ENCODE results near the gene PLEK. TPM values are rescaled to one million over a fixed set of nuclear protein-coding genes. Genes with fewer than 3 reads are reported as not detected.

PLEK gene
- polyA plus RNA-seq, 1 experiment: 0.06 TPM

DNA sequence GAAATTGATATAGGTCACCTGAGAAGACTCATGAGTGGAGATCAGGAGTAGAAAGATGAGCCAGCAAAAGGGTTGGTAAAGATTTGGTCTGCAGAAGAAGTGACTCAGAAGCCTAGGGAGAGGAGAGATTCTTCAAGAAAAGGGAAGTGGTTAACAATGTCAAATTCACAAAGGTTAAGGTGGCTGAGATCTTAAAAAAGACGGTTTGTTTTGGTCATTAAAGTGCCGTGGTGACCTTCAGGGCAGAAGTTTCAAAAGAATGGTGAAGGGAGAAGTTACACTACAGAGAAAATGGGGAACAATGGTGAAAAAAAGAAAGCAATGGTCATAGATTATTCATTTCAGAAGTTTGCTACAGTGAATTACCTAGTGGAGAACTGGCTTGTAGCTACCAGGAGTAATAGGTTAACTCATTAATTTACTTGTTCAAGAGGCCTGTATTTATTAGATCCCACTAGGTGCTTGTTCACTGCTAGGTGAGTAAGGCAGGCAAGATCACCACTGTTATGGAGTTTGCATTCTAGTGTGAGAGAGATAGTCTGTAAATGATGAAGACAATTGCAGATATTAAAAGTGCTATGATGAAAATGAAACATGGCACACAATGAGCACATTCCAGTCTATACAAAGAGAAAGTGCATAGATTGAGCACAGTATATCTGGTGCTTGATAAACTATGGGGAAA lies 59.0 kb downstream of the PLEK start:
- Histone ChIP-seq H3K4me3 (ENCODE audit: low read depth, low read length) (no peak overlapping the region), H3K9me3 (ENCODE audit: control insufficient read depth, insufficient read depth, low read length) (peaks cover 4% of the 10 kb centered on the region; the same call in 1 of the 2 replicates), H3K27ac (ENCODE audit: low read depth, low read length) (no peak overlapping the region), H3K27me3 (ENCODE audit: control insufficient read depth, insufficient read depth, low read length) (peaks cover 1% of the 10 kb centered on the region)
- ChIA-PET POLR2A (no interaction called here), CTCF (no interaction called here)
- DNase-seq (ENCODE audit: low read depth, low spot score): no peak
- TF ChIP-seq, protein P1, sequence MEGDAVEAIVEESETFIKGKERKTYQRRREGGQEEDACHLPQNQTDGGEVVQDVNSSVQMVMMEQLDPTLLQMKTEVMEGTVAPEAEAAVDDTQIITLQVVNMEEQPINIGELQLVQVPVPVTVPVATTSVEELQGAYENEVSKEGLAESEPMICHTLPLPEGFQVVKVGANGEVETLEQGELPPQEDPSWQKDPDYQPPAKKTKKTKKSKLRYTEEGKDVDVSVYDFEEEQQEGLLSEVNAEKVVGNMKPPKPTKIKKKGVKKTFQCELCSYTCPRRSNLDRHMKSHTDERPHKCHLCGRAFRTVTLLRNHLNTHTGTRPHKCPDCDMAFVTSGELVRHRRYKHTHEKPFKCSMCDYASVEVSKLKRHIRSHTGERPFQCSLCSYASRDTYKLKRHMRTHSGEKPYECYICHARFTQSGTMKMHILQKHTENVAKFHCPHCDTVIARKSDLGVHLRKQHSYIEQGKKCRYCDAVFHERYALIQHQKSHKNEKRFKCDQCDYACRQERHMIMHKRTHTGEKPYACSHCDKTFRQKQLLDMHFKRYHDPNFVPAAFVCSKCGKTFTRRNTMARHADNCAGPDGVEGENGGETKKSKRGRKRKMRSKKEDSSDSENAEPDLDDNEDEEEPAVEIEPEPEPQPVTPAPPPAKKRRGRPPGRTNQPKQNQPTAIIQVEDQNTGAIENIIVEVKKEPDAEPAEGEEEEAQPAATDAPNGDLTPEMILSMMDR (IDR thresholded peaks at IDR 0.05; ENCODE audit: low read depth, low read length): no peak

DNA sequence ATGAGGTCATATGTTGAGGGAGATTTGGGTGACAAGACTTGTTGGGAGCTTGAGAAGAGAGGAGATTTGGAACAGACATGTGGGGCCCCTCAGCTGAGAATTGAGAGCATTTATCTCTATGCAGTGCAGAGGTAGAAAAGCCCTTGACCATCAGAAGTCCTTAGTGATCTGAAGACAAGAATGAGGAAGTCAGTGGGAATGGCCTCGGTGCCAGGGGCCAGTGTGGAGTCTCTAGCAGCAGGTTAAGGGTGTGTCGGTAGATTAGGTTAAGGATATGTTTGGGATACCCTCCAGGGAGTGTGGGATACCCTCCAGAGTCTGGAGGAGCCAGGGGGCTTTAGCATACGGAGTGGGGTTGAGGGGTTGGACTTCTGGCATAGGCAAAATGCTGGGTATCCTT lies 60.4 kb downstream of the PLEK start:
- H3K27me3 ChIP-seq (ENCODE audit: control insufficient read depth, insufficient read depth, low read length): no peaks in the 10 kb centered on the region
- no peak for DNase-seq (ENCODE audit: low read depth, low spot score)
- H3K27ac ChIP-seq (ENCODE audit: low read depth, low read length): no peak overlapping the region
- TF ChIP-seq, protein P1 (IDR thresholded peaks at IDR 0.05; ENCODE audit: low read depth, low read length): no peak
- ChIA-PET POLR2A (no interaction called here), CTCF (no interaction called here)
- H3K4me3 ChIP-seq (ENCODE audit: low read depth, low read length): no peak overlapping the region
- H3K9me3 ChIP-seq (ENCODE audit: control insufficient read depth, insufficient read depth, low read length): peaks cover 4% of the 10 kb centered on the region; the same call in 1 of the 2 replicates

DNA sequence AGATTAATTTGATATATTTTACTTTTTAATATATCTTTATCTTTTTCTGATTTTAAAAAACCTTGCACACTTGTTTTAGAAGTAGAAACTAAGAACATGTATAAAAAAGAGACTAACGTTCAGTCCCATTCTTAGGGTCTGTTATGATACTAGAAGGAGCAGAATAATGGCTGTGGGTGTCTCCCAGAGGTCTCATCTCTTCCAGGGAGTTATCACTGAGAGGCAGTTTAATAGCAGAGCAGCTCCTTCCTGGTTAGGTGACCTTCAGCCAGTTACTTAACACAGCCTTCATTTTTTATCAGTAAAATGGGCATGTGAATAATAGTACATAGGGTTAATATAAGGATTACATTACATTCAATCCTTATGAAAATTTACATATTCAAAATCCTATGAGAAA lies 61.4 kb downstream of the PLEK start:
- CTCF ChIA-PET: interaction anchor here (0.8 to 1.7 kb wide), 2 partner anchors 15 to 69 kb away, joined by 3 to 9 read pairs; no protein-coding TSS in a partner anchor
- TF ChIP-seq, protein P1 (IDR thresholded peaks at IDR 0.05; ENCODE audit: low read depth, low read length): no peak
- no peak for DNase-seq (ENCODE audit: low read depth, low spot score)

DNA sequence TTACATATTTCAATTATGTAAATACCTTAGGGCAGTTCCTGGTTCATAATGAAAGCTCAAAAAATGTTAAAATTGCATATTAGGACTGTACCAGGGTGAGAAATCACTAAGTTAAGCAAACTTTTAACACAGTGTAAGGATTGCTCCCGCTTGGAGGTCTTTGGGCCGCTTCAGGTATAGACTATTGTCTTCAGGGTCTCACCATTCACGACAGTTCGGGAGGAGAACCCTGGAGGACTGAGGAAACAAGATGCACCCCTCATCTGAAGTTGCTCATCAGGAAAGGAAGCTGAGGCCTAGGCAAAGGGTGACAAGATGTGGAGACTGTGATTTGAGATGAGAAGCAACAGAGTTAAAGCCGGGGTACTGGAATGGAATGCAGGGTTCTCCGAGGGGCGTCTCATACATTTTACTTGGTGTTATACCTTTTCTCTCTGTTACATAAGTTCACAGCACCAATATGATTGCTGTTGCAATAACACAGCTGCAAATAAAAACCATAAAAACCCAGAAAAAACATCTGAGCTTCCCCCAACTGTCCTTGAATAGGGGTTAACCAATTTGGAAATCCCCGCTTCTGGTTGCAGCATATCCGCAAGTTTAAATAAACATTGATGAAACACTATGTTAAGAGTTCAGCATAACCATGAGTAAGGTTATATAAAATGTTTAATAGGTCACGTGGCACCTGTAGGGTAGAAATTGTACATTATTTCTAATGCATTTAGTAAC lies 61.9 kb downstream of the PLEK start:
- Histone ChIP-seq H3K9me3 (ENCODE audit: control insufficient read depth, insufficient read depth, low read length) (peaks cover 4% of the 10 kb centered on the region), H3K27ac (ENCODE audit: low read depth, low read length) (no peak overlapping the region), H3K27me3 (ENCODE audit: control insufficient read depth, insufficient read depth, low read length) (no peaks in the 10 kb centered on the region), H3K4me3 (ENCODE audit: low read depth, low read length) (no peak overlapping the region)
- TF ChIP-seq, protein P1 (IDR thresholded peaks at IDR 0.05; ENCODE audit: low read depth, low read length): no peak
- DNase-seq (ENCODE audit: low read depth, low spot score): peak; percentile 34
- ChIA-PET POLR2A (no interaction called here), CTCF (interaction anchor here (0.8 to 1.7 kb wide), 3 partner anchors 15 to 135 kb away, joined by 3 to 9 read pairs (median 3); no protein-coding TSS in a partner anchor)

More for the DNA sequence above, 61.4 kb downstream of the PLEK start:
- Histone ChIP-seq H3K9me3 (ENCODE audit: control insufficient read depth, insufficient read depth, low read length) (peaks cover 4% of the 10 kb centered on the region; the same call in 1 of the 2 replicates), H3K27ac (ENCODE audit: low read depth, low read length) (no peak overlapping the region), H3K27me3 (ENCODE audit: control insufficient read depth, insufficient read depth, low read length) (no peaks in the 10 kb centered on the region), H3K4me3 (ENCODE audit: low read depth, low read length) (no peak overlapping the region)
- POLR2A ChIA-PET: no interaction called here

DNA sequence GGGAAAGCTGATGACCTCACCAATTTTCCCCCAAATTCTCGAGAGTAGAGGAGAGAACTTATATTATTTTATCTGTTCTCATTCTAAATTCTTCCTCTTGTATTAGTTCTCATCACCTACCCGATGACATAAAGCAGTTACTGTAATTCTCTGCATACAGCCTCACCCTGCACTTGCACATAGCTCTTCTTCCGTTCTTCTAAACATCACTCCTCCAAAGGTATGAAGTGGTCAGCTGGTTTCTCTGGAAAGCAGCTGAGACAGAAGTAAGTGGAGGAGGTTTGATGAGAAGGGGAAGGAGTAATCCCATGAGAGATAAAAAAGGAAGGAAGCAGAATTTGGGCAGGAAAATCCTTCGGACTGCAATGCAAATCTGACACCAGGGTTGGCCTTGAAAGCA lies 63.0 kb downstream of the PLEK start:
- POLR2A ChIA-PET: no interaction called here
- no peaks in the 10 kb centered on the region for H3K27me3 ChIP-seq (ENCODE audit: control insufficient read depth, insufficient read depth, low read length)
- H3K4me3 ChIP-seq (ENCODE audit: low read depth, low read length): no peak overlapping the region
- no peak overlapping the region for H3K27ac ChIP-seq (ENCODE audit: low read depth, low read length)
- H3K9me3 ChIP-seq (ENCODE audit: control insufficient read depth, insufficient read depth, low read length): peaks cover 7% of the 10 kb centered on the region
- CTCF ChIA-PET: no interaction called here
- no peak for DNase-seq (ENCODE audit: low read depth, low spot score)
- TF ChIP-seq, protein P1 (IDR thresholded peaks at IDR 0.05; ENCODE audit: low read depth, low read length): no peak
